HepG2 (cell line): ENCODE data around the gene RPL23. TPM values are rescaled to one million over a fixed set of nuclear protein-coding genes. Genes with fewer than 3 reads are reported as not detected.
A peak's percentile ranks its signal among the peaks of the same experiment; 100 is the strongest.

ENCODE experiments used
- DPF2 ChIP-seq: sonication (generic); formaldehyde crosslinking; IDR thresholded peaks from 2 replicates; pipeline ENCODE4 v1.4.0; 2020; ENCODE audit warnings: mild to moderate bottlenecking, low read depth, missing genetic modification reagents, borderline replicate concordance
- GTF2F1 ChIP-seq: fragments of 150-350 bp; IDR thresholded peaks from 2 replicates; pipeline ENCODE4 v1.6.1; 2014; ENCODE audit warnings: low read length
- KLF12 ChIP-seq: sonication (generic); formaldehyde crosslinking; IDR thresholded peaks from 2 replicates; pipeline ENCODE4 v1.4.0; 2020; ENCODE audit warnings: missing genetic modification reagents, borderline replicate concordance
- KLF13 ChIP-seq: sonication (generic); formaldehyde crosslinking; IDR thresholded peaks from 2 replicates; pipeline ENCODE4 v1.4.0; 2020; ENCODE audit warnings: mild to moderate bottlenecking, missing genetic modification reagents
- NCOA1 ChIP-seq: sonication (generic); formaldehyde crosslinking; IDR thresholded peaks from 2 replicates; pipeline ENCODE4 v1.9.0; 2021; ENCODE audit warnings: missing genetic modification reagents
- PHF21A ChIP-seq: sonication (generic); formaldehyde crosslinking; IDR thresholded peaks from 2 replicates; pipeline ENCODE4 v1.5.0; 2020; ENCODE audit warnings: mild to moderate bottlenecking, missing genetic modification reagents
- SP140L ChIP-seq: sonication (generic); formaldehyde crosslinking; IDR thresholded peaks from 2 replicates; pipeline ENCODE4 v1.4.0; 2020; ENCODE audit warnings: missing genetic modification reagents, borderline replicate concordance
- YEATS4 ChIP-seq: sonication (generic); formaldehyde crosslinking; IDR thresholded peaks from 2 replicates; pipeline ENCODE4 v1.4.0; 2020; ENCODE audit warnings: missing genetic modification reagents, borderline replicate concordance
- ZIK1 ChIP-seq: sonication (generic); formaldehyde crosslinking; IDR thresholded peaks from 2 replicates; pipeline ENCODE4 v1.5.0; 2020; ENCODE audit warnings: mild to moderate bottlenecking, low read depth, missing genetic modification reagents, borderline replicate concordance
- ZNF589 ChIP-seq: sonication (generic); formaldehyde crosslinking; conservative IDR thresholded peaks from 2 replicates; pipeline ENCODE4 v1.8.0; 2022; ENCODE audit warnings: mild to moderate bottlenecking, moderate library complexity, missing genetic modification reagents
- ZNF646 ChIP-seq: sonication (generic); formaldehyde crosslinking; IDR thresholded peaks from 2 replicates; pipeline ENCODE4 v1.9.0; 2021; ENCODE audit warnings: mild to moderate bottlenecking, missing genetic modification reagents
- ZNF709 ChIP-seq: sonication (generic); formaldehyde crosslinking; IDR thresholded peaks from 2 replicates; pipeline ENCODE4 v1.5.0; 2020; ENCODE audit warnings: mild to moderate bottlenecking, missing genetic modification reagents
- polyA plus RNA-seq, 8 experiments: library from polyadenylated mRNA; depleted of rRNA in 3 of 8; stranded (reverse) in 7 of 8; unstranded in 1 of 8; fragments of >200 nt; fragmentation: Illumina TruSeq in 4 of 8; extraction: Trizol in 4 of 8; gene quantifications; 2 replicates each; pipeline versions ENCODE4 v1.2.1 to v1.2.3, GENCODE V29; 2011 to 2016; ENCODE audit warnings: low read depth in 4 of 8, missing spikeins in 1 of 8, mixed read lengths in 1 of 8; ENCODE audit not compliant: insufficient read depth in 1 of 8
- total RNA-seq, 5 experiments: library from RNA; depleted of rRNA; stranded (reverse); fragments of >200 nt; fragmentation: Illumina TruSeq; extraction: Trizol; gene quantifications; 2 replicates each; pipeline ENCODE4 v1.2.3, GENCODE V29; 2016; ENCODE audit warnings: low read depth in 1 of 5
- TF ChIP-seq, protein P1 (sequence below): sonication (generic); formaldehyde crosslinking; IDR thresholded peaks from 2 replicates; pipeline ENCODE4 v1.5.0; 2020; ENCODE audit warnings: missing genetic modification reagents
- TF ChIP-seq, protein P2 (sequence below): sonication (generic); formaldehyde crosslinking; IDR thresholded peaks from 2 replicates; pipeline ENCODE4 v1.4.0; 2020; ENCODE audit warnings: missing genetic modification reagents
- TF ChIP-seq, protein P3 (sequence below): sonication (generic); formaldehyde crosslinking; IDR thresholded peaks from 2 replicates; pipeline ENCODE4 v1.4.0; 2020; ENCODE audit warnings: mild to moderate bottlenecking, missing genetic modification reagents, borderline replicate concordance

RPL23 gene
- total and polyA plus RNA-seq, 2 of the 13 experiments (the other 11 are each of a cell fraction or from before 2014, with no cell fraction given) = 2,790 to 4,860 TPM

GRCh38 chr17:38872671-38873385 is 19.3 kb upstream of the RPL23 start (continued):
- TF ChIP-seq, protein P1, sequence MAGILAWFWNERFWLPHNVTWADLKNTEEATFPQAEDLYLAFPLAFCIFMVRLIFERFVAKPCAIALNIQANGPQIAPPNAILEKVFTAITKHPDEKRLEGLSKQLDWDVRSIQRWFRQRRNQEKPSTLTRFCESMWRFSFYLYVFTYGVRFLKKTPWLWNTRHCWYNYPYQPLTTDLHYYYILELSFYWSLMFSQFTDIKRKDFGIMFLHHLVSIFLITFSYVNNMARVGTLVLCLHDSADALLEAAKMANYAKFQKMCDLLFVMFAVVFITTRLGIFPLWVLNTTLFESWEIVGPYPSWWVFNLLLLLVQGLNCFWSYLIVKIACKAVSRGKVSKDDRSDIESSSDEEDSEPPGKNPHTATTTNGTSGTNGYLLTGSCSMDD (CRISPR knock-in tag) = no peak
- no peak for TF ChIP-seq SP140L (CRISPR knock-in tag)
- TF ChIP-seq ZNF709 (CRISPR knock-in tag) = 0 out of 2 replicates have a peak, but pooled peaks have one; percentile 26
- TF ChIP-seq PHF21A (CRISPR knock-in tag) = peak; percentile 83
- no peak for TF ChIP-seq DPF2 (CRISPR knock-in tag)
- no peak for TF ChIP-seq KLF13 (CRISPR knock-in tag)
- TF ChIP-seq ZNF589 (CRISPR knock-in tag) = no peak
- 0 out of 2 replicates have a peak, but pooled peaks have one; percentile 18 for TF ChIP-seq NCOA1 (CRISPR knock-in tag)
- TF ChIP-seq, protein P2, sequence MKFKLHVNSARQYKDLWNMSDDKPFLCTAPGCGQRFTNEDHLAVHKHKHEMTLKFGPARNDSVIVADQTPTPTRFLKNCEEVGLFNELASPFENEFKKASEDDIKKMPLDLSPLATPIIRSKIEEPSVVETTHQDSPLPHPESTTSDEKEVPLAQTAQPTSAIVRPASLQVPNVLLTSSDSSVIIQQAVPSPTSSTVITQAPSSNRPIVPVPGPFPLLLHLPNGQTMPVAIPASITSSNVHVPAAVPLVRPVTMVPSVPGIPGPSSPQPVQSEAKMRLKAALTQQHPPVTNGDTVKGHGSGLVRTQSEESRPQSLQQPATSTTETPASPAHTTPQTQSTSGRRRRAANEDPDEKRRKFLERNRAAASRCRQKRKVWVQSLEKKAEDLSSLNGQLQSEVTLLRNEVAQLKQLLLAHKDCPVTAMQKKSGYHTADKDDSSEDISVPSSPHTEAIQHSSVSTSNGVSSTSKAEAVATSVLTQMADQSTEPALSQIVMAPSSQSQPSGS (CRISPR knock-in tag) = peak; percentile 93
- peak; percentile 57; the same call in 1 of the 2 replicates for TF ChIP-seq YEATS4
- TF ChIP-seq, protein P3, sequence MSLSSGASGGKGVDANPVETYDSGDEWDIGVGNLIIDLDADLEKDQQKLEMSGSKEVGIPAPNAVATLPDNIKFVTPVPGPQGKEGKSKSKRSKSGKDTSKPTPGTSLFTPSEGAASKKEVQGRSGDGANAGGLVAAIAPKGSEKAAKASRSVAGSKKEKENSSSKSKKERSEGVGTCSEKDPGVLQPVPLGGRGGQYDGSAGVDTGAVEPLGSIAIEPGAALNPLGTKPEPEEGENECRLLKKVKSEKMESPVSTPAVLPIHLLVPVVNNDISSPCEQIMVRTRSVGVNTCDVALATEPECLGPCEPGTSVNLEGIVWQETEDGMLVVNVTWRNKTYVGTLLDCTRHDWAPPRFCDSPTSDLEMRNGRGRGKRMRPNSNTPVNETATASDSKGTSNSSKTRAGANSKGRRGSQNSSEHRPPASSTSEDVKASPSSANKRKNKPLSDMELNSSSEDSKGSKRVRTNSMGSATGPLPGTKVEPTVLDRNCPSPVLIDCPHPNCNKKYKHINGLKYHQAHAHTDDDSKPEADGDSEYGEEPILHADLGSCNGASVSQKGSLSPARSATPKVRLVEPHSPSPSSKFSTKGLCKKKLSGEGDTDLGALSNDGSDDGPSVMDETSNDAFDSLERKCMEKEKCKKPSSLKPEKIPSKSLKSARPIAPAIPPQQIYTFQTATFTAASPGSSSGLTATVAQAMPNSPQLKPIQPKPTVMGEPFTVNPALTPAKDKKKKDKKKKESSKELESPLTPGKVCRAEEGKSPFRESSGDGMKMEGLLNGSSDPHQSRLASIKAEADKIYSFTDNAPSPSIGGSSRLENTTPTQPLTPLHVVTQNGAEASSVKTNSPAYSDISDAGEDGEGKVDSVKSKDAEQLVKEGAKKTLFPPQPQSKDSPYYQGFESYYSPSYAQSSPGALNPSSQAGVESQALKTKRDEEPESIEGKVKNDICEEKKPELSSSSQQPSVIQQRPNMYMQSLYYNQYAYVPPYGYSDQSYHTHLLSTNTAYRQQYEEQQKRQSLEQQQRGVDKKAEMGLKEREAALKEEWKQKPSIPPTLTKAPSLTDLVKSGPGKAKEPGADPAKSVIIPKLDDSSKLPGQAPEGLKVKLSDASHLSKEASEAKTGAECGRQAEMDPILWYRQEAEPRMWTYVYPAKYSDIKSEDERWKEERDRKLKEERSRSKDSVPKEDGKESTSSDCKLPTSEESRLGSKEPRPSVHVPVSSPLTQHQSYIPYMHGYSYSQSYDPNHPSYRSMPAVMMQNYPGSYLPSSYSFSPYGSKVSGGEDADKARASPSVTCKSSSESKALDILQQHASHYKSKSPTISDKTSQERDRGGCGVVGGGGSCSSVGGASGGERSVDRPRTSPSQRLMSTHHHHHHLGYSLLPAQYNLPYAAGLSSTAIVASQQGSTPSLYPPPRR (CRISPR knock-in tag) = peak; percentile 30; the same call in 1 of the 2 replicates
- no peak for TF ChIP-seq ZIK1 (CRISPR knock-in tag)
- TF ChIP-seq GTF2F1 = no peak
- 0 out of 2 replicates have a peak, but pooled peaks have one; percentile 13 for TF ChIP-seq KLF12 (CRISPR knock-in tag)
- no peak for TF ChIP-seq ZNF646 (CRISPR knock-in tag)
